GM12878 (cell line): ENCODE measurements around the gene GPR176.

ENCODE experiments used
- BCL11A ChIP-seq: IDR thresholded peaks from 2 replicates; pipeline ENCODE4 v1.6.1; 2011; ENCODE audit warnings: low read depth, low read length
- CTCF ChIP-seq, 3 experiments: IDR thresholded peaks in 2 of 3; conservative IDR thresholded peaks in 1 of 3; 2 replicates each; pipeline ENCODE4 v1.5.1; 2011; ENCODE audit warnings: low read depth in 3 of 3, low read length in 3 of 3, mild to moderate bottlenecking in 3 of 3, control low read depth in 2 of 3, moderate library complexity in 2 of 3, inconsistent platforms in 1 of 3, mixed read lengths in 1 of 3; ENCODE audit not compliant: control insufficient read depth in 2 of 3, insufficient read depth in 1 of 3; ENCODE audit errors: extremely low read depth in 1 of 3
- EP300 ChIP-seq, 2 experiments: fragments of 150-350 bp in 1 of 2; IDR thresholded peaks; 2 replicates each; pipeline ENCODE4 v1.6.1; 2011 to 2012; ENCODE audit warnings: low read depth in 2 of 2, low read length in 2 of 2, borderline replicate concordance in 1 of 2, improper control_type of control experiment in 1 of 2, inconsistent platforms in 1 of 2; ENCODE audit not compliant: control insufficient read depth in 1 of 2
- MYC ChIP-seq: IDR thresholded peaks from 2 replicates; pipeline ENCODE4 v1.6.1; 2011; ENCODE audit warnings: mild to moderate bottlenecking, low read length, moderate library complexity, inconsistent platforms; ENCODE audit not compliant: insufficient read depth, insufficient replicate concordance, insufficient read length, severe bottlenecking
- POLR2A ChIP-seq: IDR thresholded peaks from 2 replicates; pipeline ENCODE4 v1.6.1; 2011; ENCODE audit warnings: low read depth, mild to moderate bottlenecking, low read length
- RCOR1 ChIP-seq: conservative IDR thresholded peaks from 2 replicates; pipeline ENCODE4 v1.6.1; 2012; ENCODE audit warnings: low read depth, low read length, improper control_type of control experiment
- RELA ChIP-seq: fragments of 450-650 bp; IDR thresholded peaks from 2 replicates; pipeline ENCODE4 v1.8.0; 2014; ENCODE audit warnings: borderline replicate concordance; ENCODE audit not compliant: partially characterized antibody
- SMC3 ChIP-seq: IDR thresholded peaks from 2 replicates; pipeline ENCODE4 v1.6.1; 2011; ENCODE audit warnings: low read length, improper control_type of control experiment, borderline replicate concordance
- TAF1 ChIP-seq: IDR thresholded peaks from 2 replicates; pipeline ENCODE4 v1.6.1; 2011; ENCODE audit warnings: mild to moderate bottlenecking, low read depth, low read length, borderline replicate concordance
- YBX1 ChIP-seq: fragments of 450-650 bp; IDR thresholded peaks from 2 replicates; pipeline ENCODE4 v1.6.1; 2016; ENCODE audit warnings: antibody characterized with exemption
- YY1 ChIP-seq: IDR thresholded peaks from 2 replicates; pipeline ENCODE4 v1.6.1; 2011; ENCODE audit warnings: low read depth, mild to moderate bottlenecking, low read length
- ZBTB40 ChIP-seq: fragments of 450-650 bp; IDR thresholded peaks from 2 replicates; pipeline ENCODE4 v1.6.1; 2016; ENCODE audit warnings: mild to moderate bottlenecking, moderate library complexity, borderline replicate concordance
- ZNF687 ChIP-seq: fragments of 450-650 bp; IDR thresholded peaks from 2 replicates; pipeline ENCODE4 v1.6.1; 2017; ENCODE audit warnings: mild to moderate bottlenecking, moderate library complexity
- TF ChIP-seq, protein P1 (sequence below): IDR thresholded peaks from 2 replicates; pipeline ENCODE4 v1.6.1; 2011; ENCODE audit warnings: borderline replicate concordance, low read depth, mild to moderate bottlenecking, moderate library complexity, low read length; ENCODE audit not compliant: insufficient read depth, poor library complexity, severe bottlenecking

DNA sequence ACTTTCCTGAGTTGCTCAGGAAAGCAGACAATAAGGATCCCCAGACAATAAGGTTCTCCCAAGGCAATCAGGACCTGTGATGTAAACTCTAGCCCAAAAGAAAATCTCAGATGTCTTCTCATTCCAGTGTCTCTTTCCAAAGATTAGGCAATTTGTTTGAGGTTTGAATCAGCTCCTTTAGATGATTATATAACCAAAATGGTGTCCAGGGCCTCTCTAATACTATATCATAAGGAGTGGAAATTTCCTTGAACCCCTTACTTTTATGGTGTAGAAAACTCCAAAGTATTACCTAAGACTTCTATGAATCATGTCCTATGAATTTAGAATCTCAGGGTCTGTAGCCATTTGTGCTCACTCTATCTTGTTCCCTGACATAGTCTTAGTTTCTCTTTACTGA lies 65.9 kb downstream of the GPR176 start:
- no peak for TF ChIP-seq RCOR1
- TF ChIP-seq YY1 = no peak
- no peak for TF ChIP-seq EP300 (IDR thresholded peaks at IDR 0.05; ENCODE audit: borderline replicate concordance in 1 of 2, control insufficient read depth in 1 of 2, low read depth in 2 of 2, low read length in 2 of 2)
- TF ChIP-seq BCL11A = no peak
- no peak for TF ChIP-seq CTCF (IDR thresholded peaks at IDR 0.05 in 2 of 3, conservative IDR thresholded peaks at IDR 0.05 in 1 of 3; ENCODE audit: control insufficient read depth in 2 of 3, extremely low read depth in 1 of 3, insufficient read depth in 1 of 3, low read depth in 3 of 3, low read length in 3 of 3)
- TF ChIP-seq RELA = no peak
- TF ChIP-seq SMC3 = no peak
- no peak for TF ChIP-seq POLR2A
- TF ChIP-seq, protein P1, sequence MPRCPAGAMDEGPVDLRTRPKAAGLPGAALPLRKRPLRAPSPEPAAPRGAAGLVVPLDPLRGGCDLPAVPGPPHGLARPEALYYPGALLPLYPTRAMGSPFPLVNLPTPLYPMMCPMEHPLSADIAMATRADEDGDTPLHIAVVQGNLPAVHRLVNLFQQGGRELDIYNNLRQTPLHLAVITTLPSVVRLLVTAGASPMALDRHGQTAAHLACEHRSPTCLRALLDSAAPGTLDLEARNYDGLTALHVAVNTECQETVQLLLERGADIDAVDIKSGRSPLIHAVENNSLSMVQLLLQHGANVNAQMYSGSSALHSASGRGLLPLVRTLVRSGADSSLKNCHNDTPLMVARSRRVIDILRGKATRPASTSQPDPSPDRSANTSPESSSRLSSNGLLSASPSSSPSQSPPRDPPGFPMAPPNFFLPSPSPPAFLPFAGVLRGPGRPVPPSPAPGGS = no peak
- TF ChIP-seq ZNF687 = no peak
- no peak for TF ChIP-seq YBX1
- no peak for TF ChIP-seq ZBTB40
- TF ChIP-seq MYC = no peak
- TF ChIP-seq TAF1 = no peak
